ENCODE results near the gene TARS3. TPM values are rescaled to one million over a fixed set of nuclear protein-coding genes. Genes with fewer than 3 reads are reported as not detected.

Gene TARS3
- total RNA-seq, 1 donor from 2014 or later = 21.2 TPM

DNA sequence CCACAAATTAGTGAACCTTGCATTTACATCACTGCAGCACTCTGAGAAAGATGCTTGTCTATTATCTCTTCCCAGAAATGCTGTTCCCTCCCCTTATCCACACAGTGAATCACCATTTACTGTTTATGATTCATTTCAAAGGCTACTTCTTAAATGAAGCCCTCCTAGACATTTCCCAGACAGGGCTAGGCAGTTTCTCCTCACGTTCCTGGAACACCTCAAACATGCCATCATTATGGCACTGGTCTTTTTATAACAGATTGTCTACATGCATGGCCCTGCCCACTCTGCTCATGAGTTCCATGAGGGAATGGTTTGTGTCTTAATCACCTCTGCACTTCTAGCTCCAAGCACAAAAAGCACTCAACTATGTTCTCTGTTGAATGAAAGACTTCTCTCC, 39.9 kb downstream of the TARS3 start:
- Histone ChIP-seq H3K27ac (no peak overlapping the region), H2AFZ (replicated peaks) (no peak overlapping the region), H3K9me3 (ENCODE audit: low read depth) (no peaks in the 10 kb centered on the region), H3K4me1 (no peaks in the 10 kb centered on the region), H3K4me3 (no peak overlapping the region), H3K4me2 (no peak overlapping the region), H3F3A (ENCODE audit: low read depth) (no peaks in the 10 kb centered on the region), H4K20me1 (ENCODE audit: low read depth) (no peaks in the 10 kb centered on the region), H3K79me2 (ENCODE audit: low read depth) (no peaks in the 10 kb centered on the region), H3K36me3 (no peaks in the 10 kb centered on the region), H3K27me3 (no peaks in the 10 kb centered on the region), H3K9ac (no peak overlapping the region)
- no peak overlapping the region for H3K4me3 Mint-ChIP-seq
- H3K27ac Mint-ChIP-seq = no peak overlapping the region
- no peaks in the 10 kb centered on the region for H3K9me3 Mint-ChIP-seq
- peaks cover 5% of the 10 kb centered on the region for H3K36me3 Mint-ChIP-seq
- H3K27me3 Mint-ChIP-seq (ENCODE audit: insufficient read depth, low read depth) = no peaks in the 10 kb centered on the region
- TF ChIP-seq EZH2 (IDR thresholded peaks at IDR 0.05) = no peak
- TF ChIP-seq, protein P1, sequence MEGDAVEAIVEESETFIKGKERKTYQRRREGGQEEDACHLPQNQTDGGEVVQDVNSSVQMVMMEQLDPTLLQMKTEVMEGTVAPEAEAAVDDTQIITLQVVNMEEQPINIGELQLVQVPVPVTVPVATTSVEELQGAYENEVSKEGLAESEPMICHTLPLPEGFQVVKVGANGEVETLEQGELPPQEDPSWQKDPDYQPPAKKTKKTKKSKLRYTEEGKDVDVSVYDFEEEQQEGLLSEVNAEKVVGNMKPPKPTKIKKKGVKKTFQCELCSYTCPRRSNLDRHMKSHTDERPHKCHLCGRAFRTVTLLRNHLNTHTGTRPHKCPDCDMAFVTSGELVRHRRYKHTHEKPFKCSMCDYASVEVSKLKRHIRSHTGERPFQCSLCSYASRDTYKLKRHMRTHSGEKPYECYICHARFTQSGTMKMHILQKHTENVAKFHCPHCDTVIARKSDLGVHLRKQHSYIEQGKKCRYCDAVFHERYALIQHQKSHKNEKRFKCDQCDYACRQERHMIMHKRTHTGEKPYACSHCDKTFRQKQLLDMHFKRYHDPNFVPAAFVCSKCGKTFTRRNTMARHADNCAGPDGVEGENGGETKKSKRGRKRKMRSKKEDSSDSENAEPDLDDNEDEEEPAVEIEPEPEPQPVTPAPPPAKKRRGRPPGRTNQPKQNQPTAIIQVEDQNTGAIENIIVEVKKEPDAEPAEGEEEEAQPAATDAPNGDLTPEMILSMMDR (IDR thresholded peaks at IDR 0.05) = no peak
- TF ChIP-seq EZH2phosphoT487 (IDR thresholded peaks at IDR 0.05) = no peak
- no peak for DNase-seq (ENCODE audit: low spot score)
- H3K4me1 Mint-ChIP-seq = no peaks in the 10 kb centered on the region

DNA sequence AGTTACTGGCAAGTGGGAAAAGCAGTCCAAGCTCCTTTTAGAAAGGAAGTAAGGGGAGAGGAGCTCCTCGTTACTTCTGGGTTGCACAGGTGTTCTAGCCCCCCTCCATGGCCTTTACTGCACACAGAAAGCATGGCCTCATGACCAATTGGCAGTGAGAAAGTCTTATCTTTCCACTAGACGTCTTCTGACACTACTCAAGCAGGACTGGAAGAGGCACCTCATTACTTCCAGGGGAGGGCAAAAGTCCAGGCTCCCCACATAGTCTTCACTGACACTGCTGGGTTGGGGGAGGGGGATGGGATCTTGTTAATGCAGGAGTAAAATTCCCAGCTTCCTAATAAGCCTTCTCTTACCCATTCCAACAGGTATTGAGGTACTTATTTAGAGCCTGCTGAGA, 44.5 kb downstream of the TARS3 start:
- Mint-ChIP-seq H3K4me1 (peaks cover 9% of the 10 kb centered on the region), H3K27me3 (ENCODE audit: insufficient read depth, low read depth) (no peaks in the 10 kb centered on the region), H3K36me3 (peaks cover 8% of the 10 kb centered on the region), H3K4me3 (no peak overlapping the region), H3K9me3 (no peaks in the 10 kb centered on the region), H3K27ac (no peak overlapping the region)
- Histone ChIP-seq H3K27me3 (no peaks in the 10 kb centered on the region), H3K9ac (no peak overlapping the region), H3K4me3 (no peak overlapping the region), H2AFZ (replicated peaks) (no peak overlapping the region), H3K36me3 (no peaks in the 10 kb centered on the region), H4K20me1 (ENCODE audit: low read depth) (no peaks in the 10 kb centered on the region), H3K4me1 (peaks cover 10% of the 10 kb centered on the region), H3K79me2 (ENCODE audit: low read depth) (no peaks in the 10 kb centered on the region), H3K4me2 (no peak overlapping the region), H3K27ac (no peak overlapping the region), H3F3A (ENCODE audit: low read depth) (peaks cover 18% of the 10 kb centered on the region), H3K9me3 (ENCODE audit: low read depth) (no peaks in the 10 kb centered on the region)
- peak; percentile 9 for DNase-seq (ENCODE audit: low spot score)
- TF ChIP-seq, protein P1 (IDR thresholded peaks at IDR 0.05) = no peak
- TF ChIP-seq EZH2 (IDR thresholded peaks at IDR 0.05) (no peak), EZH2phosphoT487 (IDR thresholded peaks at IDR 0.05) (no peak)

DNA sequence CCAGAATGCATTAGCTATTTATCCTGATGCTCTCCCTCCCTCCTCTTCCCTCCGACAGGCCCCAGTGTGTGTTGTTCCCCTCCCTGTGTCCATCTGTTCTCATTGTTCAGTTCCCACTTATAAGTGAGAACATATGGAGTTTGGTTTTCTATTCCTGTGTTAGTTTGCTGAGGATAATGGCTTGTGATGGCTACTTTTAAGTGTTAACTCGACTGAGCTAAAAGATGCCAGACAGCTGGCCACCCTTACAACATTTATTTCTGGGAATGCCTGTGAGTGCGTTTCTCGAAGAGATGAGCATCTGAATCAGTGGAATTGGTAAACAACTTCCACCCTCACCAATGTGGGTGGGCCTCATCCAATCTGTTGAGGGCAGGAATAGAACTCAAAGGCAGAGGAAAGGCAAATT, 47.3 kb downstream of the TARS3 start:
- H3K4me2 ChIP-seq = no peak overlapping the region

More for the DNA sequence above, 47.3 kb downstream of the TARS3 start:
- H3K36me3 Mint-ChIP-seq = peaks cover 12% of the 10 kb centered on the region
- Histone ChIP-seq H3K9ac (no peak overlapping the region), H3K4me1 (peaks cover 10% of the 10 kb centered on the region), H3K27ac (no peak overlapping the region), H3K79me2 (ENCODE audit: low read depth) (no peaks in the 10 kb centered on the region), H3F3A (ENCODE audit: low read depth) (peaks cover 18% of the 10 kb centered on the region), H4K20me1 (ENCODE audit: low read depth) (no peaks in the 10 kb centered on the region), H3K9me3 (ENCODE audit: low read depth) (no peaks in the 10 kb centered on the region), H3K27me3 (no peaks in the 10 kb centered on the region), H2AFZ (replicated peaks) (no peak overlapping the region), H3K36me3 (no peaks in the 10 kb centered on the region), H3K4me3 (no peak overlapping the region)
- no peak overlapping the region for H3K27ac Mint-ChIP-seq
- H3K4me3 Mint-ChIP-seq = no peak overlapping the region
- no peak for TF ChIP-seq EZH2phosphoT487 (IDR thresholded peaks at IDR 0.05)
- TF ChIP-seq, protein P1 (IDR thresholded peaks at IDR 0.05) = no peak
- no peak for TF ChIP-seq EZH2 (IDR thresholded peaks at IDR 0.05)
- no peaks in the 10 kb centered on the region for H3K9me3 Mint-ChIP-seq
- peaks cover 2% of the 10 kb centered on the region for H3K27me3 Mint-ChIP-seq (ENCODE audit: insufficient read depth, low read depth)
- no peak for DNase-seq (ENCODE audit: low spot score)
- H3K4me1 Mint-ChIP-seq = peaks cover 9% of the 10 kb centered on the region
